ENCODE data around the gene GLIS1. TPM values are rescaled to one million over a fixed set of nuclear protein-coding genes. Genes with fewer than 3 reads are reported as not detected.

Gene GLIS1
- total RNA-seq, 1 experiment from 2014 or later: 0.39 TPM

GRCh38 chr1:53689223-53689622 is 49.7 kb downstream of the GLIS1 start (continued):
- no peak for TF ChIP-seq ZBTB33 (IDR thresholded peaks at IDR 0.05; ENCODE audit: extremely low read depth, insufficient replicate concordance, low read length)

DNA sequence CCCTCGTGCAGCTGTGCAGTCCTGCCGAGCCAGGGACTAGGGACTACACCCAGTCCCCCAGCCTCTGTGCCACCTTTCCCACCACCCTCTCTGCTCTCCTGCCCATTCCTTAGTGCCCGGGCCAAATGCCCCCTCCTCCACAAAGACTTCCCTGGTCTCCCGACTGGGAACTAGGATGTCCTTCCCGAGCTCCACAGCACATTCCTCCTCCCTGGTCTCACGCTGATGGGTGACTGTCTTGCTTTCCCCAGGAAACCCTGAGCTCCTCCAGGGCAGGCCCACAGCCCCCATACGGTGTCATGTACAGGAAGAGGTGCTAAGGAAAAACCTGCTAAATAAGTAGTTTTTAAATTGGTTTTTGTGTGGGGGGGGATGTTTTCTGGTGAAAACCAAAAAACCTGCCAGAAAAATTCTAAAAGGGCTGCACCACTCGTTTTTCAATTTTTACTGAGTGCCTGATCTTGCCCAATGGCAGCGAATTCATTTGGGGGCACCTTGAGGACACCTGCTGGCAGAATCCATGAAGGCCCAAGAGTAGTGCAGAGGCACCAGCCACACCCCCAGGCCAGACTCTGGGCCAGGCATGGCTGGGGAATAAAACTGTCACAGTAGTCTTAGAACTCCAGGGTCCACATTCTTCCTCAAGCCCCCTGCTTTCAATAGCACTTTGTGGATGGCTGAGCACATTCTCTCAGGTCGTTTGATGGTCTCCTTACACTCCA is 50.4 kb downstream of the GLIS1 start:
- POLR2A ChIA-PET: no interaction called here
- H3K79me2 ChIP-seq (ENCODE audit: insufficient read depth, low read length): no peaks in the 10 kb centered on the region
- H3K36me3 ChIP-seq (ENCODE audit: control insufficient read depth in 1 of 2, insufficient read depth in 2 of 2, low read length in 2 of 2): no peaks in the 10 kb centered on the region
- peaks cover 4% of the 10 kb centered on the region; the same call in 1 of the 2 replicates for H3K27me3 ChIP-seq (ENCODE audit: insufficient read depth, low read length)
- peaks cover 20 to 22% of the 10 kb centered on the region in 2 experiments for H3K4me1 ChIP-seq (ENCODE audit: control insufficient read depth in 1 of 2, insufficient read depth in 2 of 2, low read length in 2 of 2)
- BruUV-seq (replicated peaks): no TSS peak
- H4K20me1 ChIP-seq (ENCODE audit: insufficient read depth): no peaks in the 10 kb centered on the region
- intact Hi-C loops (cut with micrococcal nuclease): loop anchor here (10.0 kb wide), 1 partner anchor 414 kb away; no protein-coding TSS in a partner anchor
- H3K9ac ChIP-seq (ENCODE audit: low read length): no peak overlapping the region
- no peak overlapping the region for H3K4me3 ChIP-seq (replicated peaks in 1 of 2; ENCODE audit: low read depth in 1 of 2, low read length in 2 of 2)
- RAD21 ChIA-PET (ENCODE audit: low non-redundant PET in 1 of 2, low total read pairs in 2 of 2, uncharacterized antibody in 2 of 2, unreplicated experiment in 2 of 2): no interaction called here
- DNase-seq (ENCODE audit: low read depth, low spot score) (no peak), ATAC-seq (peak; percentile 63)
- CTCF ChIA-PET: interaction anchor here (1.3 to 1.9 kb wide), 2 partner anchors 203 kb away, joined by 3 to 5 read pairs; no protein-coding TSS in a partner anchor
- TF ChIP-seq SRF (IDR thresholded peaks at IDR 0.05; ENCODE audit: low read depth): no peak
- TF ChIP-seq, protein P1, sequence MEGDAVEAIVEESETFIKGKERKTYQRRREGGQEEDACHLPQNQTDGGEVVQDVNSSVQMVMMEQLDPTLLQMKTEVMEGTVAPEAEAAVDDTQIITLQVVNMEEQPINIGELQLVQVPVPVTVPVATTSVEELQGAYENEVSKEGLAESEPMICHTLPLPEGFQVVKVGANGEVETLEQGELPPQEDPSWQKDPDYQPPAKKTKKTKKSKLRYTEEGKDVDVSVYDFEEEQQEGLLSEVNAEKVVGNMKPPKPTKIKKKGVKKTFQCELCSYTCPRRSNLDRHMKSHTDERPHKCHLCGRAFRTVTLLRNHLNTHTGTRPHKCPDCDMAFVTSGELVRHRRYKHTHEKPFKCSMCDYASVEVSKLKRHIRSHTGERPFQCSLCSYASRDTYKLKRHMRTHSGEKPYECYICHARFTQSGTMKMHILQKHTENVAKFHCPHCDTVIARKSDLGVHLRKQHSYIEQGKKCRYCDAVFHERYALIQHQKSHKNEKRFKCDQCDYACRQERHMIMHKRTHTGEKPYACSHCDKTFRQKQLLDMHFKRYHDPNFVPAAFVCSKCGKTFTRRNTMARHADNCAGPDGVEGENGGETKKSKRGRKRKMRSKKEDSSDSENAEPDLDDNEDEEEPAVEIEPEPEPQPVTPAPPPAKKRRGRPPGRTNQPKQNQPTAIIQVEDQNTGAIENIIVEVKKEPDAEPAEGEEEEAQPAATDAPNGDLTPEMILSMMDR (IDR thresholded peaks at IDR 0.05 in 2 of 3, conservative IDR thresholded peaks at IDR 0.05 in 1 of 3; ENCODE audit: borderline replicate concordance in 1 of 3, insufficient read depth in 1 of 3, low read depth in 2 of 3, low read length in 2 of 3): peak; percentile 41 to 47 (median 43); a peak in 5 of 6 replicates
- no peak overlapping the region for H3K4me2 ChIP-seq (ENCODE audit: low read length)
- no peak overlapping the region for H2AFZ ChIP-seq (ENCODE audit: low read depth, low read length, poor library complexity, severe bottlenecking)
- no peaks in the 10 kb centered on the region for H3K9me2 ChIP-seq (ENCODE audit: insufficient read depth)
- H3K9me3 ChIP-seq (ENCODE audit: control insufficient read depth in 1 of 2, insufficient read depth in 1 of 2, low read depth in 1 of 2, low read length in 2 of 2): no peaks in the 10 kb centered on the region
- H3K27ac ChIP-seq (ENCODE audit: low read depth, low read length): no peak overlapping the region
